Loucy (cell line): ENCODE results near the gene ACVR1.

Source experiments
- H2AFZ ChIP-seq: fragments of 200-600 bp; sonication (generic); 2 replicates; pipeline ENCODE4 v1.6.0; 2016; ENCODE audit warnings: antibody characterized with exemption, mild to moderate bottlenecking, low read length, moderate library complexity
- H3F3A ChIP-seq: fragments of 200-600 bp; 2 replicates; pipeline ENCODE4 v1.6.0; 2016; ENCODE audit warnings: antibody characterized with exemption, low read depth, mild to moderate bottlenecking
- H3K27me3 ChIP-seq: fragments of 200-600 bp; sonication (generic); 2 replicates; pipeline ENCODE4 v1.6.1; 2014; ENCODE audit warnings: low read length, mild to moderate bottlenecking; ENCODE audit not compliant: insufficient read depth, poor library complexity, severe bottlenecking
- H3K36me3 ChIP-seq: fragments of 200-600 bp; sonication (generic); 2 replicates; pipeline ENCODE4 v1.6.1; 2016; ENCODE audit warnings: low read length; ENCODE audit not compliant: insufficient read depth
- H3K4me1 ChIP-seq: fragments of 200-600 bp; sonication (generic); 2 replicates; pipeline ENCODE4 v1.5.1; 2014; ENCODE audit warnings: low read length, mild to moderate bottlenecking; ENCODE audit not compliant: insufficient read depth, poor library complexity, severe bottlenecking
- H3K4me2 ChIP-seq: fragments of 200-600 bp; sonication (generic); 2 replicates; pipeline ENCODE4 v1.6.0; 2014; ENCODE audit warnings: antibody characterized with exemption, low read length, low read depth, mild to moderate bottlenecking; ENCODE audit not compliant: poor library complexity, severe bottlenecking
- H3K4me3 ChIP-seq: fragments of 200-600 bp; sonication (generic); 2 replicates; pipeline ENCODE4 v1.5.1; 2014; ENCODE audit warnings: low read length, mild to moderate bottlenecking, mixed read lengths; ENCODE audit not compliant: poor library complexity, severe bottlenecking
- H3K79me2 ChIP-seq: fragments of 200-600 bp; sonication (generic); 2 replicates; pipeline ENCODE4 v1.6.1; 2014; ENCODE audit warnings: low read length; ENCODE audit not compliant: insufficient read depth
- H3K9ac ChIP-seq: fragments of 200-600 bp; sonication (generic); 2 replicates; pipeline ENCODE4 v1.6.0; 2014; ENCODE audit warnings: mild to moderate bottlenecking, low read depth, low read length, moderate library complexity; ENCODE audit not compliant: poor library complexity, severe bottlenecking
- H3K9me2 ChIP-seq: fragments of 200-600 bp; sonication (generic); replicated peaks from 2 replicates; pipeline ENCODE4 v1.6.1; 2016; ENCODE audit warnings: low read depth, low read length, mixed read lengths
- H3K9me3 ChIP-seq: fragments of 200-600 bp; sonication (generic); 2 replicates; pipeline ENCODE4 v1.6.1; 2014; ENCODE audit warnings: mild to moderate bottlenecking, antibody characterized with exemption, low read length, low read depth; ENCODE audit not compliant: insufficient read depth
- H4K20me1 ChIP-seq: fragments of 200-600 bp; sonication (generic); 2 replicates; pipeline ENCODE4 v1.6.0; 2014; ENCODE audit warnings: antibody characterized with exemption, low read length, mild to moderate bottlenecking; ENCODE audit not compliant: insufficient read depth, poor library complexity, severe bottlenecking
- CTCF ChIP-seq: fragments of 200-600 bp; sonication (generic); conservative IDR thresholded peaks from 2 replicates; pipeline ENCODE4 v1.5.1; 2014; ENCODE audit warnings: mild to moderate bottlenecking, antibody characterized with exemption, low read length
- EZH2phosphoT487 ChIP-seq: fragments of 200-600 bp; IDR thresholded peaks from 2 replicates; pipeline ENCODE4 v1.6.1; 2018; ENCODE audit warnings: antibody characterized with exemption, mild to moderate bottlenecking, moderate library complexity, borderline replicate concordance

The ACVR1 gene

GRCh38 chr2:157783245-157783644 is 92.9 kb downstream of the ACVR1 start:
- no peak overlapping the region for H3K4me3 ChIP-seq
- no peak for TF ChIP-seq CTCF
- no peak for TF ChIP-seq EZH2phosphoT487
- no peaks in the 10 kb centered on the region for H3F3A ChIP-seq
- H3K79me2 ChIP-seq: no peaks in the 10 kb centered on the region
- no peaks in the 10 kb centered on the region for H3K9me2 ChIP-seq
- H3K36me3 ChIP-seq: peaks cover 4% of the 10 kb centered on the region; the same call in 1 of the 2 replicates
- peaks cover 5% of the 10 kb centered on the region for H3K4me1 ChIP-seq
- no peak overlapping the region for H2AFZ ChIP-seq
- no peaks in the 10 kb centered on the region for H3K27me3 ChIP-seq
- H3K9me3 ChIP-seq: no peaks in the 10 kb centered on the region
- H3K9ac ChIP-seq: no peak overlapping the region
- no peak overlapping the region for H3K4me2 ChIP-seq
- no peaks in the 10 kb centered on the region for H4K20me1 ChIP-seq

- no peaks in the 10 kb centered on the region for H3K79me2 ChIP-seq
- no peaks in the 10 kb centered on the region for H4K20me1 ChIP-seq
- peaks cover 7% of the 10 kb centered on the region; the same call in 1 of the 2 replicates for H3K36me3 ChIP-seq
- H3K4me1 ChIP-seq: peaks cover 5% of the 10 kb centered on the region
- H3K9me2 ChIP-seq: no peaks in the 10 kb centered on the region
- H3K4me2 ChIP-seq: no peak overlapping the region
- no peaks in the 10 kb centered on the region for H3K9me3 ChIP-seq
- H3K27me3 ChIP-seq: no peaks in the 10 kb centered on the region
- no peak overlapping the region for H2AFZ ChIP-seq
- no peaks in the 10 kb centered on the region for H3F3A ChIP-seq
- H3K9ac ChIP-seq: no peak overlapping the region
- H3K4me3 ChIP-seq: no peak overlapping the region
- TF ChIP-seq CTCF (peak; percentile 26; the same call in 1 of the 2 replicates), EZH2phosphoT487 (no peak)
Measured at GRCh38 chr2:157782057-157782845, 93.9 kb downstream of the ACVR1 start.

- Histone ChIP-seq H3K4me2 (no peak overlapping the region), H3K9me2 (no peaks in the 10 kb centered on the region), H3F3A (no peaks in the 10 kb centered on the region), H2AFZ (no peak overlapping the region), H3K4me3 (no peak overlapping the region), H3K36me3 (peaks cover 7% of the 10 kb centered on the region; the same call in 1 of the 2 replicates), H3K4me1 (peaks cover 5% of the 10 kb centered on the region), H3K9ac (no peak overlapping the region), H3K9me3 (no peaks in the 10 kb centered on the region), H3K27me3 (no peaks in the 10 kb centered on the region), H3K79me2 (no peaks in the 10 kb centered on the region), H4K20me1 (no peaks in the 10 kb centered on the region)
- no peak for TF ChIP-seq CTCF
- TF ChIP-seq EZH2phosphoT487: no peak
Measured at GRCh38 chr2:157780211-157780610, 95.9 kb downstream of the ACVR1 start.
